PC-9 (cell line): Measurements from ENCODE around the gene NECAP2.

Source experiments
- CTCF ChIP-seq: fragments of 200-600 bp; sonication (generic); conservative IDR thresholded peaks from 2 replicates; pipeline ENCODE4 v1.6.1; 2017; ENCODE audit warnings: mixed run types, antibody characterized with exemption, mild to moderate bottlenecking, moderate library complexity
- EZH2 ChIP-seq: fragments of 200-600 bp; sonication (generic); IDR thresholded peaks from 2 replicates; pipeline ENCODE4 v1.8.0; 2017; ENCODE audit warnings: antibody characterized with exemption, low read depth

GRCh38 chr1:16392740-16393569 is 47.6 kb upstream of the NECAP2 start:
- TF ChIP-seq CTCF = no peak
- TF ChIP-seq EZH2 = no peak
